GM21576 (cell line): Measurements from ENCODE around the gene RHEX.
"Not testable (repeated sequence)": the region's sequence is repeated elsewhere in the genome, so short reads cannot be mapped to it uniquely, and the experiment has no call there.

Experiments used
- ATAC-seq: cut with Tn5 transposase; IDR thresholded peaks from one replicate; pipeline ENCODE4 v1.9.1; 2021; ENCODE audit warnings: mild to moderate bottlenecking, moderate library complexity; ENCODE audit not compliant: unreplicated experiment

Gene RHEX, protein sequence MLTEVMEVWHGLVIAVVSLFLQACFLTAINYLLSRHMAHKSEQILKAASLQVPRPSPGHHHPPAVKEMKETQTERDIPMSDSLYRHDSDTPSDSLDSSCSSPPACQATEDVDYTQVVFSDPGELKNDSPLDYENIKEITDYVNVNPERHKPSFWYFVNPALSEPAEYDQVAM

DNA sequence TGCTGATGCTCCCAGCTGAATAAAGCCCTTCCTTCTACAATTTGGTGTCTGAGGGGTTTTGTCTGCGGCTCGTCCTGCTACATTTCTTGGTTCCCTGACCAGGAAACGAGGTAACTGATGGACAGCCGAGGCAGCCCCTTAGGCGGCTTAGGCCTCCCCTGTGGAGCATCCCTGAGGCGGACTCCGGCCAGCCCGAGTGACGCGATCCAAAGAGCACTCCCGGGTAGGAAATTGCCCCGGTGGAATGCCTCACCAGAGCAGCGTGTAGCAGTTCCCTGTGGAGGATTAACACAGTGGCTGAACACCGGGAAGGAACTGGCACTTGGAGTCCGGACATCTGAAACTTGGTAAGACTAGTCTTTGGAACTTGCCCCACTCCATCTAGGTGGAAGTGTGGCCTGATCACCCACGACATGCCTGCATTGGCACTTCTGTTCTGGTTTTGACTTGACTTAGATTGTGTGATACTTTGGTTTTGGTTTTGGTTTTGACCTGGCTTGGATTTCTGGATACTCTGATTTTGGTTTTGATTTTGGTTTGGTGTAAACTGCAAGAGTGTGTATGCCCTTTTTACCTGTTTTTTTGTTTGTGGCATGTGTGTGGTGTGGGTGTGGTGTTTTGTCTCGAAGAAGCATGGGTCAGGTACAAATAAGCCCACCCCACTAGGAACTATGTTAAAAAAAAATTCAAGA lies at the start of gene RHEX:
TSS of gene RHEX (plus strand) at position 255 of the 692 bp plus-strand sequence. CDS start 44,656 bp downstream, outside the sequence.
- not testable (repeated sequence) for ATAC-seq

DNA sequence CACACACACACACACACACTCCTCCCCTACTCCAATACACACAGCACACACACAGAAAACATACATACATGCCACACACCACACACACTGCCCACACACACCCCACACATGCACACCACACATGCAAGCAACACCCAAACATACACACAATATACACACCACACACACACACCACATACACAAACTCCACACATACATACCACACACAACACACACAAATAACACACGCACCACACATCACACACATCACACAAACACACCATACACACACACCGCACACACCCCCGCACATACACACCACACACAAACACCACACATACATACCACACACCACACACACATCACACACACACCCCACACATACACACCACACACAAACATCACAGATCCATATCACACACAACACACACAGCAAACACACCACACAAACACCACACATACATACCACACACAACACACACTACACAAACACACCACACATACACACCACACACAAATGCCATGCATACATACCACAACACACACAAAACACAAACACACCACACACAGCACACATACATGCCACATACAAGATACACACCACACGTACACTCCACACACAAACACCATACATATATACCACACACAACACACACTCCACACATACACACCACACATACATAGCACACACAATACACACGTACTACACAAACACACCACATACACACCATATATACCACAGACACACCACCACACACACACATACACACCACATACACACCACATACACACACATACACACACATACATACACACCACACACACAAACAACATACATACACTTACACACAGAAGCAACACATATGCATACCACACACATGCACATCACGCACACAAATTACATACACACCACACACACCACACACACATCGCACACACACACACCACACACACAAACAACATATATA lies 48.8 kb upstream of the RHEX start:
- ATAC-seq, result no peak

DNA sequence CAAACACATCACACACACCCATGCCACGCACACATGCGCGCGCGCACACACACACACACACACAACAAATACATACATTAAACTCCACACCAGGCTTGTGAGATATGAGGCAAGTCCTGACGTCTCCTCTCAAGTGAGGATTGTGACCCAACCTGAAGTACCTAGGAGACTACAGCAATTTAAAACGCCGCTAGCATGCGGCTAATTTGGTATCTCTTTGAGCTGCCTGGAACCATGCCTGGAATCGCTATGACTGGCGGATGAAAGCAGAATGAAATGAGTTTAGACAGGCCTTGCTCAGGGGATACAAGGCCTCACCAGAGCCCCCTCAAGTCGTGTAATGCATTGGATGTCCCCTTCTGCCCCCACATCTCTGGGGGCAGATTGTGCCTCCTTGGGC lies 48.1 kb upstream of the RHEX start:
- ATAC-seq, result no peak

DNA sequence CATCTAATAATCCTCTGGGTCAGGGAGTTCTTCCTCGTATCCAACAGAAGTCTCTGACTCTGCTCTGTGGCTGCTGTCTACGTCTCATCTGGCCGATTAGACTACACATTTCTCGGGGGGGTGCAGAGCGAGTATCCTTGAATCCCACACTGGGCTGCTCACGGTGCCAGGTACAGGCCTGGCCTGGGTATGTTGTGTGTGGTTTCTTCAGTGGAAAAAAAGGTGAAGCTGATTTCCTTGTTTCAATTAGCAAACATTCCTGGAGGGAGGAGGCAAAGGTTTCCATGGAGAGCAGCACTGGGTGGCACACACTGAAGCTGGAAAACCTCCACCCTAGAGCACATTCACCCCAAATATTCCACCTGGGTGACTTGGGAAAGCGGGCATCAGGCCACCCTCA lies 47.7 kb upstream of the RHEX start:
- ATAC-seq, result no peak

DNA sequence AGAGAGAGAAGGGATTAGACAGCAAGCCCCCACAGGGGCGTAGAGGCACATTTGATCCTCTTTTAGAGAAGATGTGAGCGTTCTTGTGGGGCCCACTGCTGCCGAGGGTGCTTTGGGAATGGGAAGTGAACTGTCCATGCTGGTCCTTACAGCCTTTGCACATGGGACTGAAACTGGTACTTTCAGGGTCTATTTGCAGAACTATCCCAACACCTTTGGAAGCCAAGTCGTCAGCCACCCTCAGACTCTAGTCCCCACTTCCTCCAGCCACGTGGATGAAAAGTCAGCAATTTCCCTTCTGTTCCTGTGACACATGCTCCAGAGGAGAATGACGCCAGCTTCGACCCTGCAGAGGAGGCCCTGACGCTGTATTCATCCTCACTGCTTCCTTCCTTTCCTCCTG lies 47.2 kb upstream of the RHEX start:
- no peak for ATAC-seq

DNA sequence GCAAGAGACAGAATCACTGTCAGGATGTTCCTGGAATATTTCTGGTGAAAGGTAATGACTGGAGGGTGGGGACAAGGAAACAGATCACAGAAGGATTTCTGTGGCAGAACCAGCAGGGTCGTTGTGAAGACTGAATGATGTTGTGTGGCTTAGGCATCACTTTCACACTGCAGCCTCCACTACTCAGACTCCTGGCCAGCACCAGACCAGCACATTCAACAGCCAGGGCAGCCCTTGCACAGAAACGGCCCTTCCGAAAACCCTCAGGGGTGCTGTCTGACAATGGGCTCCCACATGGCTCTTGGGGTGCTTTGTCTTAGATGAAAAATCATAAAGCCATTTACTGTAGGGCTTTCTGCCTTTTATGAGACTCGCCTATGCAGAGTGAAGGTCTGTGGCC lies 46.0 kb upstream of the RHEX start:
- ATAC-seq, result no peak

DNA sequence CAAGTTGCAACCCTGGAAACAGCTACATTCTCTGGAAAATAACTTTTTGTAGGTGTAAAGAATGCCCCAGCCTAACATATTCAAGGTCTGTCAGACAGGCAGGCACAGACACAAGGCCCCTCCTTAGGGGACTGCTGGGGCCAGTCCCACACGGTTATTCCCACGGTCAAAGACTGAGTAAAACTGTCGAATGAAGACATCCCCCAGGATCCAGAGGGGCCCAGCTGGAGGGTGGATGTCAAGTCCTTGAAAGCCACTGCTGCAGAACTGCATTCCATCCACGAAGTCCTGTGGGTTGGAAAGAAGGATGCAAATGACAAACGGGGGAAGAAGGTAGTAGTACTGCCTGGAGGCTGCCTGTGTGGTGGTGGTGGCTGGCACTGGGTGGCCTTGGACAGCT lies 42.9 kb upstream of the RHEX start:
- ATAC-seq, result no peak

DNA sequence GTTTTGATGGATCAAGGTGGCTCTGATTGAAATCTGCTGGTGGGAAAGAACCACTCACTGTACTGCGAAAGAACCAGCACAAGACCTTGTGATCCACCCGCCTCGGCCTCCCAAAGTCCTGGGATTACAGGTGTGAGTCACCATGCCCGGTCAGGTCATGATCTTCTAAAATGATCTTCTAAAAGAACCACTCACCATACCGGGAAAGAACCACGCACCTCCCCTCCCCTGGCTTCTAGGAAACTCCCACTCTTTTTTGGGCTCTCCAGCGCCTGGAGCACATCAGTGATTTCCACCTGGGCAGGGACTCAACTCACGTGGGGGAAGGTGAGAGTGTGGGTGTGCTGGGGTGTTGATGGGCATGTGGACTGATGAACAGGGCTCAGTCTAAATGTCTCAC lies 41.9 kb upstream of the RHEX start:
- ATAC-seq, result no peak

DNA sequence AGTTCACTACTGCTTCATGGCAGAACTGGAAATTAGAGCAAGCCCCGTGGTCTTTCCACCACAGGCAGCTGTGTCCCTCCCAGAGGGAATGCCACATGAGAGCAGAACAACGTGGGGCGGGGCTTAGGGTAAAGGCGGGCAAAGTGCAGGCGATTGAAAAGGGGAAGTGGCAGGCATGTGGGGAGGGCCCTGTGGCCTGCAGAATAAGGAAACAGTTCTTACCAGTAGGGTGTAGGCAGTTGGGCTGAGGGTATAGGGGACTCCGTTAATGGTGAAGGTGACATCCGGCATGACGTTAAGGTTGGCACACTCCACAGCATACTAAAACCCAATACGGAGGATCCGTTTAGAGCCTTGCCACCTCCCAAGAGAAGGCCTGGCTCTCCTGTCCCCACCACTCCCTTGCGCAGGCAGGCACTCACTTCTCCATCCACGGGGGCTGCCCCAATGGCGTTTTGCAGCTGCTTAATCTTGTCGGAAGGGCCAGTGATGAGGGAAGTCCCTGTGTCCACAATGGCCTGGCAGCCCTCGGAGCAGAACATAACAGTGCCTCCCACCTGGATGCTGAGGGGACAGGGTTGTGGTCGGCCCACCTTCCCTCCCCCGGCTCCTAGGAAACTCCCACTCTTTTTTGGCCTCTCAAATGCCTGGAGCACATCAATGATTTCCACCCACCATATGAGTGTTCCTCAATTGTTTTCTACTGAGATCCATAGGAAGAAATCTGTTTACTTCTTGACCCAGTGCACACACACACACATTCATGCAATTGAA lies 40.7 kb upstream of the RHEX start:
- ATAC-seq, result peak; percentile 93

DNA sequence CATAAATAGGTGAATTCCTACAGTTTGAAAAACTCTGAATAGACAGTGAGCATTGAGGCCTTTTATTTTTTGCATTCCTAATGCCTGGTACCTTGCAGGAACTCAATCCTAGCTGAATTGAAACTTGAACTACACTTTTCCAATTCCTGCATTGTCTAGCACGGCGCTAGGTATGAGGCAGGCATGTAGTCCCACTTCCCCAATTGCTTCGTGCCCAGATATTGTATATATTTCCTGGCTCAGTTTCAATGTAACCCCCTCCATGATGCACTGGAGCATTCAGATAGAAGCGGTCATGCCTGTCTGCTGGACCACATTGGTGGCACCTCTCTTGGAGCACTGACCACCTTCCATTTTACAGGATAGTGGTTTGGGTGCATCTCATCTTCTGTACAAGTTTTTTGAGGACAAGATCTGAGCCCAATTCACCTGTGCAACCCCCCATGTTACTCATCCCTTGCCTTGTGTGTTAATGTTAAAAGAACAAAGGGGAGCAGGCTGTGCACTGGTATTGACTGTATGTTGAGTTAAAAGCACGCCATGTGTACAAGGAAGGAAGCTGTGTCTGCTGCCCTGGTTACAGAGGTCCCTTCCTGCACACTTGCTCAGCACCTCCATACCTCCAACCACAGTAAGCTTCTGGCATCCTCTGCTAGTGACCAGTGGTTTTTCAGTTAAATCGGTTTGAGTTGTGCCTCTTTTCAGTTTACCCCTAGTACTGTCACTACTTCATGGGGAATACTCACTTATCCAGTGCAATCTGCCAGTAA lies 39.8 kb upstream of the RHEX start:
- no peak for ATAC-seq

DNA sequence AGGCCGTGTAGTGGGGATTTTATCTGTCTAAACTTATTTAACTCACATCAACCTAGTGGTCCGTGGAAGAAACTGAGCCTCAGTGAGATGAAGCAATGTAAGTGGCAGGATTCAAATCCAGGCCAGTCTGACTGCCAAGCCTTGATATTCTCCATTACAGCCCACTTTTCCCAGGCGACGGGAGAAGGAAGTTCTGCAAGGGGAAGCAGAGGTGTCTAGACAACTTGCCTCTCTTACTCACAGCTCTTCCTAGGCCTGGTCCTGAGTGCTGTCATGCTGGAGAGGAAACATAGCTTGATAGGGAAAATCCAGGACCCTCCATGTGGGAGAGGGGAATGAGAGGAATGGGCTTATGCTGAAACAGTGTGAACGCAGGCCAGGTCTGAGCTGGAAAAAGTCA lies 38.4 kb upstream of the RHEX start:
- ATAC-seq, result no peak

DNA sequence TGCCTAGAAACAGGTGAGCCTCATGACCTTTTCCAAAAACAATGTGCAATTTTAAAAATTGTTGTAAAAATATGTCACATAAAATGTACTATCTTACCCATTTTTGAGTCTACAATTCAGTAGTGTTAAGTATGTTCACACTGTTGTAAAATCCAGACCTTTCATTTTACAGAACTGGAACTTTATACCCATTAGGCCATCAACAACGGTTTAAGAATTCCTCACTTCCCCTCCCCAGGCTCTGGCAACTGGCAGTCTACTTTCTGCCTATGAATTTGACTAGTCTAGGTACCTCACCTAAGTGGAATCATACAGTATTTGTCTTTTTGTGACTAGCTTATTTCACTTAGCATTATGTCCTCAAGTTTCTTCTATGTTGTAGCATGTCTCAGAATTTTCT lies 37.9 kb upstream of the RHEX start:
- ATAC-seq, result no peak

DNA sequence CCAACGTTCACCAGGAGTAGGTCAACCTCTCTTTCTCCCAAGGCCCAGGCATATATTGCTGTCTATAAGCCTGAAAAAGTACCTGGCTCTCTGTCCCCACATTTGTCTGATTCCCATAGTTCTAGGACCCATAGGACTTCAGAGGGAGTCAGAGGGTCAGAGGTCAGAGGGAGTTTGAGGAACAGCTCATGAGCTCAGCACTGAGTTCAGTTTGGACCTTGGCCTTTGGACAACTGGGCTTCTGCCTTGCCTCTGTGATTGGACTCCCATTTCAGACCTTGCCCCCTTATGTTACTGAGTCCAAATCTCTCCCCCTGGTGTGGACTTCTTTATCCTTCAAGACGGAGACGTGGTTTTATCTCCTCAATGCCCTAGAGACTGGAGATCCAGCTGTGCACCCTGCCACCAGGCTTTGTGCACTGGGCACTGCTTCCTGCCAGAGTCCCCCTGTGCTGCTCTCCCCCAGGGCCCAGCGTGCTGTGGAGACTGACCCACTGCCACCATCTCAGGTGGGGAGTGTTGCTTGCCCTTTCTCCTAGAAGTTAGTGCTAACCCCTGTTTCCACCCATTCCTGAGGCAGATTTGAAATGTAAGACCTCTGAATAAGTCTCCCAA lies 32.5 kb upstream of the RHEX start:
- ATAC-seq, result no peak

DNA sequence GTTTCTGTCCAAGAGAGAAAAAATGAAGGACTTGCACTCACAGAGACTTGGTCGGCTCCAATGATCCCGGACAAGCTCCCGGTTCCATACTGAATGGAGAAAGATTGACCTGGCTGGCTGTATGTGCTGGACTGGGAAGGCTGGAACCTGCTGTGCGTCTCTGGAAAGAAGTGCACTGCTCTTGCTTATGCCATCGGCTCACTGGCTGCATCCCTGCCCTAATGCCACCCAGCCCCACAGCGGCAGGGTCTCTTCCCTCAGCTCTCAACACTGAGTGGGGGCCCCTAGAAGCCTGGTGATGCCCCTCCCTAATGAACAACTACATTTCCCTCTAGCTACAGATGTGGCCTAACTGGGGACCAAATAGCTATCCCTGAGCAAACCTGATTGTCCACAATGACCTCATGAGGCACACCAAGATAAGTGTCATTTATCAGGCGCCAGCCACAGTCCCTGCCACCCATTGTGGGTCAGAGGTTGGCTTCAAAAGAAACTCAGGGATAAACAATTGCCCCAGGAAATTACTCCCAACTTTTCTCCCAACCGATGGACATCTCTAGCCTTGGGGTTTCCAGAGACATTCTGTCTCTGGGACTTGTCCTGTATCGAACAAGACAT lies 31.9 kb upstream of the RHEX start:
- no peak for ATAC-seq

DNA sequence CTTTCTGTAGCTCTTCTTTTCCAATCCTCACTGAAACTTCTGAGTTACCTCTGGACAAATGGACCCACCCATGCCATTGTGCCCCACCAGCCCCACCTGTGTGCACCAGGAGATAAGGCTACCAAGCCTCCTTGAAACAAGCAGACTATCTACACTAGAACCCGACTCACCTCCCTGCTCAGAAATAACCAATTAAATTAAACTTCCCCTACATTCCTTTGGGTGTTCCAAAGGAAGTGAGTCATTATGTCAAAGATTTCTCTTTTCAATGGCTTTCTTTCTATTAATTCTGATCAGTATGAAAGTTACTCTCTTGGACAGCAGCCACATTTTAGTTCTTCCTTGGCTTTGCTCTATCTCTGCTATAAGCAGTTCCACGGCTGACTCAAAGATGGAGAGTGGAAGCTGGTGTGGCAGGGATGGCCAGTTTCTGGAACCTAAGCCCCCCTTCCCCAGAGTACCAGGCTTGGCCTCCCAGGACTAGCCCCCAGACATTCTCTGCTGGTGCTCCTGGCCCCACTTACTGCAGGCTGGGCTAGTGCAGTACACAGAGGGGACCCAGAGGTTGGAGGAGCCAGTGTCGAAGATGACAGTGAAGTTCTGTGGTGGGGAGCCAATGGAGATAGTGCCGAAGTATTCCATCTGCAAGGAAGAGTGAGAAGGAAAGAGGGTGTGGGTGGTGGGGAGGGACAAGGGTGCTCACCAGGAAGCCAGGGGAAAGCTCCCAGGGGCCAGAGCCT lies 31.2 kb upstream of the RHEX start:
- ATAC-seq, result no peak

DNA sequence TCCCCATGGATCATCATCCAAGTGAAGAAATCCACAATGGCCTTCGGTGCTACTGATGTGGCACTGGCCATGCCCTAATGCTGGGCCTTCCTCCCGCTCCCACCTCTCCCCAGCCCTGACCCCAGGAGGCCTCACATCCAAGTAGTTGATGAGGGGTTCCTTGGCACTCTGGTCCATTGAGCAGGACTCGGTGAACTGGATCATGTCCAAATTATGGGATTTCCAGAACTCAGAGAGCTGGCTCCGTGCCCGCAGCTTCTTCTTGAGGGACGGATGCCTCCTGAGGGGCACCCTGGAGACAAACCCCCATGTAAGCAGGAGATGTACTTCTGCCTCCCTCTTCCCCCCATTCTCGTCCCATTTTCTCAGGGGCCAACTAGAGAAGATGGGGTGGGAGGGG lies 30.2 kb upstream of the RHEX start:
- ATAC-seq, result no peak

DNA sequence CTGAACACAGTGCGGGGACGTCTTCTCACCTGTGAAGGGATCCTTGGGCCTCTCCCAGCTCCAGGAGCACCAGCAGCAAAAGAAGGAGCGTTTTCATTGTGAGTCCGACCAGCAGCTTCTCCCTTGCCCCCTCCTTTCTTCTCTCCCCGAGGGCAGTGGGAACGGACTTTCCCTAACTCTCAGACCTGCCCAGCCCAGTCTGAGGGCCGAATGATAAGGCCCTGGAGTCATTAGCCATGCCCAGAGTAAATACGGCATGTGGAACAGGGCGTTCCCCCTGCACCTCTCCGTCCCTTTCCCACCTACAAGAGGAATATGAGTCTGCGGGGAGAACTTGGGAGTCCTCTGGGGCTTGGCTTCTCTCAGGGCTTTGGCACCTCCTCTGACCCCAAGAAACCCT lies 29.3 kb upstream of the RHEX start, which contains the start of gene CTSE:
TSS of gene CTSE (minus strand) at position 201 of the 400 bp plus-strand sequence. CDS start at position 97, 104 bp downstream.
- ATAC-seq, result no peak

DNA sequence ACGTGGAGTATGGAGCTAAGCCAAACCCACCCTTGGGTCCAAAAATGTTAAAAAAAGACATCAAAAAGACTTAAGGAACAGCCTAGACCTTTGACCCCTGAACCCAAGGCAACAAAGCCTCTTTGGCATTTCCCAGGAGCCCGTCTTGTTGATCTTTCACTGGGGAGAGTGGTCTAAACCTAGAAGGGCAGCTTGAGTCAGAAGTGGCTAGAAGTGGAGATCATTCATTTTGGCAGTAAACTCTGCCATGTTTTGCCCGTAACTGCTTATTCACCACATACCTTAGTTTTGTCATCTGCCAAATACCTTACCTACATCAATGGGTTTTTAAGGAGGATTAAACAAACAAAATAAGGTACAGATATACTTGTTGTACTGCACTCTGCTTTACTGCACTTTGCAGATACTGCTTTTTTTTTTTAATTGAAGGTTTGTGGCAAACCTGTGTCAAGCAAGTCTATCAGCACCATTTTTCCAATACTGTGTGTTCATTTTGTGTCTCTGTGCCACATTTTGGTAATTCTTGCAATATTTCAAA lies 27.6 kb upstream of the RHEX start:
- no peak for ATAC-seq
